ENCODE measurements around the gene AEN. TPM values are rescaled to one million over a fixed set of nuclear protein-coding genes. Genes with fewer than 3 reads are reported as not detected.

Gene AEN
- total and polyA plus RNA-seq, 2 experiments from 2014 or later, result 22.3 to 35.9 TPM

GRCh38 chr15:88618686-88619085 lies 2.5 kb upstream of the AEN start:
- H2AFZ ChIP-seq, result no peak overlapping the region
- H3K4me1 ChIP-seq (ENCODE audit: insufficient read depth), result peaks cover 11% of the 10 kb centered on the region
- no peak overlapping the region for H3K4me2 ChIP-seq (ENCODE audit: unreplicated experiment)
- no peak for DNase-seq
- H4K20me1 ChIP-seq (ENCODE audit: insufficient read depth), result no peaks in the 10 kb centered on the region; the same call in 1 of the 2 replicates
- no peak overlapping the region for H3K4me3 ChIP-seq
- H3K9me2 ChIP-seq (ENCODE audit: insufficient read depth), result no peaks in the 10 kb centered on the region
- H3K27me3 ChIP-seq (replicated peaks; ENCODE audit: insufficient read depth), result no peaks in the 10 kb centered on the region
- H3K79me2 ChIP-seq (ENCODE audit: insufficient read depth), result peaks cover 25% of the 10 kb centered on the region
- H3K27ac ChIP-seq, result no peak overlapping the region
- TF ChIP-seq EZH2phosphoT487 (IDR thresholded peaks at IDR 0.05; ENCODE audit: insufficient read depth, low read depth) (no peak), EZH2 (IDR thresholded peaks at IDR 0.05; ENCODE audit: insufficient read depth, poor library complexity, severe bottlenecking) (no peak)
- no peaks in the 10 kb centered on the region for H3K9me3 ChIP-seq (ENCODE audit: low read depth)
- H3K9ac ChIP-seq, result no peak overlapping the region
- H3K36me3 ChIP-seq (ENCODE audit: low read depth), result no peaks in the 10 kb centered on the region
- in situ Hi-C loops (cut with MboI), result loop anchor here (10.0 kb wide), 1 partner anchor 144 kb away; no protein-coding TSS in a partner anchor
- peaks cover 19% of the 10 kb centered on the region for H3F3A ChIP-seq (ENCODE audit: insufficient read depth)

DNA sequence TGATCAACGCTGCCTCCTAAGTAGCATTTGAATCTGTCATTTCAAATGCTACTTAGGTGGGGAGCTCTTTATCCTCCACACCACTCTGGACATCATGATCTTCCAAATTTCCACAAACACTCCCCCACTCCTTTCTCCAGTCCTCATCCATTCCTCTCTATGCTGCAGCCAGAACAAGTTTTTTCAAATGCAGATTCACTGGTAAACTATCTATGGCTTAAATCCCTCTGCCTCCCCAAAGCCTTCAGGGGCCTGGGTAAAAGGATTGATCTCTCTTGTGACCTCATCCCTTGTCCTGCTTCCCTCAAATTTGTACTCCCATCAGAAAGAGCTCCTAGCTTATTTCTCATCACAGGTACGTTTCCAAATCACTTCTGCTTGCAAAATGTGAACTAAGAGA lies 1.3 kb upstream of the AEN start:
- H3K9me3 ChIP-seq (ENCODE audit: low read depth), result no peaks in the 10 kb centered on the region
- no peaks in the 10 kb centered on the region for H3K27me3 ChIP-seq (replicated peaks; ENCODE audit: insufficient read depth)
- no peak overlapping the region for H3K27ac ChIP-seq
- peaks cover 27% of the 10 kb centered on the region for H3F3A ChIP-seq (ENCODE audit: insufficient read depth)
- no peak overlapping the region for H3K4me3 ChIP-seq
- in situ Hi-C loops (cut with MboI), result loop anchor here (10.0 kb wide), 1 partner anchor 145 kb away; no protein-coding TSS in a partner anchor
- peaks cover 36% of the 10 kb centered on the region for H3K79me2 ChIP-seq (ENCODE audit: insufficient read depth)
- H3K9ac ChIP-seq, result no peak overlapping the region
- no peak overlapping the region for H3K4me2 ChIP-seq (ENCODE audit: unreplicated experiment)
- H2AFZ ChIP-seq, result no peak overlapping the region
- TF ChIP-seq EZH2 (IDR thresholded peaks at IDR 0.05; ENCODE audit: insufficient read depth, poor library complexity, severe bottlenecking), result no peak
- TF ChIP-seq EZH2phosphoT487 (IDR thresholded peaks at IDR 0.05; ENCODE audit: insufficient read depth, low read depth), result no peak
- H3K36me3 ChIP-seq (ENCODE audit: low read depth), result no peaks in the 10 kb centered on the region
- H3K4me1 ChIP-seq (ENCODE audit: insufficient read depth), result peaks cover 22% of the 10 kb centered on the region
- 87 to 95% methylated on average over 2 of the region's 2 CpGs for WGBS, 2 experiments (ENCODE audit: low coverage in 1 of 2, low lambda C conversion rate in 2 of 2, missing lambda C conversion rate in 2 of 2)
- DNase-seq, result no peak
- H3K9me2 ChIP-seq (ENCODE audit: insufficient read depth), result no peaks in the 10 kb centered on the region
- H4K20me1 ChIP-seq (ENCODE audit: insufficient read depth), result no peaks in the 10 kb centered on the region; the same call in 1 of the 2 replicates

DNA sequence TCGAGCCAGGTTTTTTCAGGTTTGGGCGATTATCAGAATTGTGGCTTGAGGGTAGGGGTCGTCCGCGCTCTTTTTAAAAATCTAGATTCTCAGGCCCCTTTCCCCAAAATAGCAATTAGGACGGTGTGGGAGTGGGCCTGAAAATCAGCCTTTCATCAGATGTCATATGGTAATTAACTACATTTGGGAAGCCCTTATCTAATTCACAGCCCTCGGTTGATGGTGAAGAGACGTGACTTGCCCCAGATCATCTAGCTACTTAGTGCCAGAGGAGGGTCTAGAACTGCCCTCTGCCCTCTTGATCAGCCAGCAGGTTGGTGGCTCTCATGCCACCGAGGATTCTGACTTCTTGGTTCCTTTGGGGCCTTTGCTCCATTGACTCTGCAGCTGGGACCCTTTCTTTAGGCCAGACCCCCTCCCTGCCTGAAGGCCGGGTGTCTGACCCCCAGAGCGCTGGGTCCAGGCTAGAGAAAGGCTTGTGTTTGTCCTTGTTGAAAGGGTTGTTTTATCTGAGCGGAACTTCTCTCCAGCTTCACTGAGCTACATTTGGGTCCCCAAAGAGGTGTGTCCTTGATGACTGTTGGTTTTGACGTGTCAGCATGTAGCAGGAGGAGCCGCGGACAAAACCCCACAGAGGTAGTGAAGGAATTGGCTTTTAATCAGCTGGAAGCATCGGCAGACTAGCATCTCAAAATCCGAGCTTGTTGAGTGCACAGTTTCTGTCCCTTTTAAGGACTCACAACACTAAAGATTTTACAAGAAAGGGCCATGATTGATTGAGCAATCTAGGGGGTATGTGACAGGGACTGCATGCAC lies 857 bp downstream of the AEN start:
- Histone ChIP-seq H2AFZ (no peak overlapping the region), H3F3A (ENCODE audit: insufficient read depth) (peaks cover 27% of the 10 kb centered on the region), H3K9me3 (ENCODE audit: low read depth) (no peaks in the 10 kb centered on the region), H3K4me2 (ENCODE audit: unreplicated experiment) (peak overlapping the region; percentile 97), H3K9ac (peak overlapping the region; percentile 99), H4K20me1 (ENCODE audit: insufficient read depth) (peaks cover under 1% of the 10 kb centered on the region; the same call in 1 of the 2 replicates), H3K27me3 (replicated peaks; ENCODE audit: insufficient read depth) (no peaks in the 10 kb centered on the region), H3K79me2 (ENCODE audit: insufficient read depth) (peaks cover 58% of the 10 kb centered on the region), H3K27ac (peak overlapping the region; percentile 98), H3K4me3 (peak overlapping the region; percentile 93), H3K36me3 (ENCODE audit: low read depth) (peaks cover 4% of the 10 kb centered on the region; the same call in 1 of the 2 replicates), H3K4me1 (ENCODE audit: insufficient read depth) (peaks cover 27% of the 10 kb centered on the region), H3K9me2 (ENCODE audit: insufficient read depth) (no peaks in the 10 kb centered on the region)
- in situ Hi-C loops (cut with MboI), result no loop called here
- peak; percentile 75 for DNase-seq
- 7 to 9% methylated on average over 17 of the region's 17 CpGs for WGBS, 2 experiments (ENCODE audit: low coverage in 1 of 2, low lambda C conversion rate in 2 of 2, missing lambda C conversion rate in 2 of 2)
- TF ChIP-seq EZH2phosphoT487 (IDR thresholded peaks at IDR 0.05; ENCODE audit: insufficient read depth, low read depth) (no peak), EZH2 (IDR thresholded peaks at IDR 0.05; ENCODE audit: insufficient read depth, poor library complexity, severe bottlenecking) (no peak)

DNA sequence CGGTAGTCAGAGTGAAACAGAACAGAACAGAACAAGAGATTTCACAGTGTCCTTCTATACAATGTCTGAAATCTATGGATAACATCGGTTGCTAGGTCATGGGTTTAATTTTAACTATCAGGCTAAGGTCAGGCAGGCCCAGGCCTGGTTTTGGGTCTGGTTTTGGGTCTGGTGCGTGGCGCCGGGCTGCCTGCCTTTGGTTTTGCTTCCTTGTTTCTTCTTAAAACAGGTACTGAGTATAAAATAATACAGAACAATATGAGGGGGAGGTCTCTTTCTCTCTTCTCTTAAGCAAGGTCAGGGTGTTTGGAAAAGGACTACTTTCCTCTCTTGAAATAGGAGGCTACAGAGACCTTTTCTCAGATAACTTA lies 1.4 kb downstream of the AEN start:
- H4K20me1 ChIP-seq (ENCODE audit: insufficient read depth), result peaks cover 6% of the 10 kb centered on the region; the same call in 1 of the 2 replicates
- in situ Hi-C loops (cut with MboI), result no loop called here
- H3K4me2 ChIP-seq (ENCODE audit: unreplicated experiment), result peak overlapping the region; percentile 97
- 33 to 41% methylated on average over 5 of the region's 5 CpGs for WGBS, 2 experiments (ENCODE audit: low coverage in 1 of 2, low lambda C conversion rate in 2 of 2, missing lambda C conversion rate in 2 of 2)
- peaks cover 63% of the 10 kb centered on the region for H3K79me2 ChIP-seq (ENCODE audit: insufficient read depth)
- peak overlapping the region; percentile 99 for H3K9ac ChIP-seq
- H2AFZ ChIP-seq, result no peak overlapping the region
- DNase-seq, result no peak
- peaks cover 27% of the 10 kb centered on the region for H3F3A ChIP-seq (ENCODE audit: insufficient read depth)
- TF ChIP-seq EZH2 (IDR thresholded peaks at IDR 0.05; ENCODE audit: insufficient read depth, poor library complexity, severe bottlenecking), result no peak
- no peak for TF ChIP-seq EZH2phosphoT487 (IDR thresholded peaks at IDR 0.05; ENCODE audit: insufficient read depth, low read depth)
- H3K36me3 ChIP-seq (ENCODE audit: low read depth), result peaks cover 10% of the 10 kb centered on the region
- peak overlapping the region; percentile 98 for H3K27ac ChIP-seq
- no peaks in the 10 kb centered on the region for H3K27me3 ChIP-seq (replicated peaks; ENCODE audit: insufficient read depth)
- peak overlapping the region; percentile 93 for H3K4me3 ChIP-seq
- no peaks in the 10 kb centered on the region for H3K9me2 ChIP-seq (ENCODE audit: insufficient read depth)
- H3K4me1 ChIP-seq (ENCODE audit: insufficient read depth), result peaks cover 27% of the 10 kb centered on the region
- H3K9me3 ChIP-seq (ENCODE audit: low read depth), result no peaks in the 10 kb centered on the region

Data from GM23248 (cell line).